ENCODE results near the gene CORO2A. TPM values are rescaled to one million over a fixed set of nuclear protein-coding genes. Genes with fewer than 3 reads are reported as not detected.

Gene CORO2A
- total RNA-seq, 2 donors from 2014 or later: 0.66 to 1.3 TPM

- no peak for TF ChIP-seq CTCF (IDR thresholded peaks at IDR 0.05)
- TF ChIP-seq POLR2A (IDR thresholded peaks at IDR 0.05): peak in 1 of 3 donors; percentile 27
- Histone ChIP-seq H3K36me3 (replicated peaks in 1 of 2; ENCODE audit: insufficient read depth in 1 of 2, low read depth in 2 of 2) (no peaks in the 10 kb centered on the region), H3K27me3 (no peaks in the 10 kb centered on the region), H3K27ac (peak overlapping the region; percentile 62 to 75 (median 70)), H3K4me3 (no peak overlapping the region), H3K4me1 (peaks cover 14% of the 10 kb centered on the region), H3K9me3 (no peaks in the 10 kb centered on the region)
- peak; percentile 88 for ATAC-seq
- intact Hi-C loops (cut with DNase I): no loop called here
- DNase-seq: peak; percentile 69 to 89 (median 84)
- WGBS, 2 donors: 47 to 52% methylated on average over 7 of the region's 7 CpGs
These were observed 46.1 kb downstream of the CORO2A start for GRCh38 chr9:98146101-98146991.

- intact Hi-C loops (cut with DNase I): no loop called here
- H3K36me3 ChIP-seq (replicated peaks in 1 of 2; ENCODE audit: insufficient read depth in 1 of 2, low read depth in 2 of 2): no peaks in the 10 kb centered on the region
- no peaks in the 10 kb centered on the region for H3K9me3 ChIP-seq
- TF ChIP-seq POLR2A (IDR thresholded peaks at IDR 0.05) (no peak), CTCF (IDR thresholded peaks at IDR 0.05) (no peak)
- H3K4me3 ChIP-seq: no peak overlapping the region
- no peak overlapping the region for H3K27ac ChIP-seq
- H3K27me3 ChIP-seq: no peaks in the 10 kb centered on the region
- DNase-seq (no peak), ATAC-seq (no peak)
- H3K4me1 ChIP-seq: peaks cover 14% of the 10 kb centered on the region
- 88 to 100% methylated on average over 3 of the region's 3 CpGs for WGBS, 2 donors
These were observed 47.8 kb downstream of the CORO2A start for GRCh38 chr9:98144631-98145030.

GRCh38 chr9:98144076-98144475 lies 48.4 kb downstream of the CORO2A start:
- Histone ChIP-seq H3K27me3 (no peaks in the 10 kb centered on the region), H3K4me3 (no peak overlapping the region), H3K4me1 (peaks cover 14% of the 10 kb centered on the region), H3K27ac (no peak overlapping the region), H3K36me3 (replicated peaks in 1 of 2; ENCODE audit: insufficient read depth in 1 of 2, low read depth in 2 of 2) (no peaks in the 10 kb centered on the region), H3K9me3 (no peaks in the 10 kb centered on the region)
- WGBS, 2 donors: 78 to 88% methylated on average over 4 of the region's 4 CpGs
- intact Hi-C loops (cut with DNase I): no loop called here
- ATAC-seq (no peak), DNase-seq (no peak)
- no peak for TF ChIP-seq POLR2A (IDR thresholded peaks at IDR 0.05)
- TF ChIP-seq CTCF (IDR thresholded peaks at IDR 0.05): no peak

GRCh38 chr9:98142925-98143481 lies 49.4 kb downstream of the CORO2A start:
- DNase-seq (no peak), ATAC-seq (no peak)
- Histone ChIP-seq H3K27ac (no peak overlapping the region), H3K9me3 (no peaks in the 10 kb centered on the region), H3K27me3 (no peaks in the 10 kb centered on the region), H3K4me3 (no peak overlapping the region), H3K36me3 (replicated peaks in 1 of 2; ENCODE audit: insufficient read depth in 1 of 2, low read depth in 2 of 2) (no peaks in the 10 kb centered on the region), H3K4me1 (peaks cover 14% of the 10 kb centered on the region)
- intact Hi-C loops (cut with DNase I): no loop called here
- TF ChIP-seq CTCF (IDR thresholded peaks at IDR 0.05): no peak
- no peak for TF ChIP-seq POLR2A (IDR thresholded peaks at IDR 0.05)
- 61 to 86% methylated on average over 4 to 8 of the region's 8 CpGs for WGBS, 2 donors

All from body of pancreas (tissue), 4 donors.